ENCODE measurements around the gene PCDH9. TPM values are rescaled to one million over a fixed set of nuclear protein-coding genes. Genes with fewer than 3 reads are reported as not detected.
A peak's percentile ranks its signal among the peaks of the same experiment; 100 is the strongest.

The PCDH9 gene
- polyA plus RNA-seq, 1 of the 3 experiments (the other 2 are of a cell fraction): 1.3 TPM

DNA sequence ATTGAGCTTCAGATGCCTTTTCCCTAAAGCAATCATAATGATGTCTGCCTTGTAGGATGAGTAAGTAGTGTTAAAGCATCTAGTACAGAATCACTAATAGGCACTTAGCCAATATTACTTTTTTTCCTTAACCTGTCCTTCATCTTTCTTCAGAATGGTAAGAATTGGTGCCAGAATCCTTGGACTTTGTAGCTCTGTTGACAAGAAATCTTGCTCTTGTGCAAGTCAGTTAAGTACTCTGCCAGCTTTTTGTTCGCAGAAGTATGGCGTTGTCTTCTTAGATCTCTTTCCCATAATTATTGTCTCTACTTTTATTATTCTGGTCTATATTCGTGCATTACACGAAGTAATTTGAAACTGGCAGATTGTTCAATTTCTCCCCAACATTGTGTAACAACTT is 554.5 kb downstream of the PCDH9 start:
- Histone ChIP-seq H3K27ac (ENCODE audit: low read depth in 2 of 2, low read length in 1 of 2) (no peak overlapping the region), H3K4me1 (ENCODE audit: control insufficient read depth in 1 of 2, insufficient read depth in 2 of 2, low read depth in 1 of 2, low read length in 1 of 2) (no peaks in the 10 kb centered on the region; a peak in 1 of 4 replicates), H3K79me2 (ENCODE audit: insufficient read depth) (no peaks in the 10 kb centered on the region), H4K20me1 (ENCODE audit: insufficient read depth) (no peaks in the 10 kb centered on the region), H3K27me3 (ENCODE audit: insufficient read depth) (no peaks in the 10 kb centered on the region), H3K9me3 (no peaks in the 10 kb centered on the region), H3K4me2 (no peak overlapping the region), H3K4me3 (ENCODE audit: low read depth in 2 of 2, low read length in 1 of 2) (no peak overlapping the region), H3K9ac (no peak overlapping the region), H3K9me2 (no peaks in the 10 kb centered on the region), H3F3A (replicated peaks; ENCODE audit: insufficient read depth) (no peaks in the 10 kb centered on the region), H3K36me3 (replicated peaks in 1 of 2; ENCODE audit: control insufficient read depth in 1 of 2, insufficient read depth in 2 of 2, low read length in 1 of 2) (no peaks in the 10 kb centered on the region), H2AFZ (ENCODE audit: low read depth) (no peak overlapping the region)
- POLR2A ChIA-PET: no interaction called here
- DNase-seq: no peak
- no peak for TF ChIP-seq MXI1 (IDR thresholded peaks at IDR 0.05; ENCODE audit: low read depth, low read length)
- TF ChIP-seq, protein P1, sequence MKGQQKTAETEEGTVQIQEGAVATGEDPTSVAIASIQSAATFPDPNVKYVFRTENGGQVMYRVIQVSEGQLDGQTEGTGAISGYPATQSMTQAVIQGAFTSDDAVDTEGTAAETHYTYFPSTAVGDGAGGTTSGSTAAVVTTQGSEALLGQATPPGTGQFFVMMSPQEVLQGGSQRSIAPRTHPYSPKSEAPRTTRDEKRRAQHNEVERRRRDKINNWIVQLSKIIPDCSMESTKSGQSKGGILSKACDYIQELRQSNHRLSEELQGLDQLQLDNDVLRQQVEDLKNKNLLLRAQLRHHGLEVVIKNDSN (IDR thresholded peaks at IDR 0.05; ENCODE audit: borderline replicate concordance, low read depth): no peak
- TF ChIP-seq TCF12 (IDR thresholded peaks at IDR 0.05): no peak
- no peak for TF ChIP-seq CHD2 (IDR thresholded peaks at IDR 0.05; ENCODE audit: low read length, partially characterized antibody)
- TF ChIP-seq RAD21 (IDR thresholded peaks at IDR 0.05; ENCODE audit: low read length): no peak
- TF ChIP-seq SIN3A (IDR thresholded peaks at IDR 0.05; ENCODE audit: borderline replicate concordance, low read depth, low read length): no peak
- CTCF ChIA-PET: interaction anchor here (0.9 to 1.0 kb wide), 2 partner anchors 13 to 57 kb away, joined by 3 read pairs; no protein-coding TSS in a partner anchor
- 93% methylated on average over 4 of the region's 4 CpGs for WGBS (ENCODE audit: low lambda C conversion rate)

DNA sequence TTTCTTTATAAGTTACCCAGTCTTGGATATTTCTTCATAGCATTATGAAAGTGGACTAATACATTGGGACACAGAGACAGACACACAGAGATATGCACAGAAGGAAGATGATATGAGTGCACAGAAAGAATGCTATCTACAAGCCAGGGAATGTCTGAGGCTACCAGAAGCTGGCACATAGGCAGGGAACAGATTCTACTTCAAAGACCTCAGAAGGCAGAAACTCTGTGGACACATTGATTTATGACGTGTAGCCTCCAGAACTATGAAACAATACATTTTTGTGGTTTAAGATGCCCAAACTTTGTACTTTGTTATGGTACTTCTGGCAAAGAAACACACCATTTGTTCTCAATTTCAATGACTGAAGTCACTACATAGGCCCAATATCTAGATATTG is 556.7 kb downstream of the PCDH9 start:
- Histone ChIP-seq H3K9me2 (no peaks in the 10 kb centered on the region), H4K20me1 (ENCODE audit: insufficient read depth) (no peaks in the 10 kb centered on the region), H2AFZ (ENCODE audit: low read depth) (no peak overlapping the region), H3K4me1 (ENCODE audit: control insufficient read depth in 1 of 2, insufficient read depth in 2 of 2, low read depth in 1 of 2, low read length in 1 of 2) (no peaks in the 10 kb centered on the region; a peak in 1 of 4 replicates), H3F3A (replicated peaks; ENCODE audit: insufficient read depth) (no peaks in the 10 kb centered on the region), H3K4me2 (no peak overlapping the region), H3K36me3 (replicated peaks in 1 of 2; ENCODE audit: control insufficient read depth in 1 of 2, insufficient read depth in 2 of 2, low read length in 1 of 2) (no peaks in the 10 kb centered on the region), H3K79me2 (ENCODE audit: insufficient read depth) (no peaks in the 10 kb centered on the region), H3K9me3 (no peaks in the 10 kb centered on the region), H3K27ac (ENCODE audit: low read depth in 2 of 2, low read length in 1 of 2) (peak overlapping the region in 1 of 2 experiments; percentile 37; a peak in 3 of 4 replicates), H3K9ac (no peak overlapping the region), H3K4me3 (ENCODE audit: low read depth in 2 of 2, low read length in 1 of 2) (no peak overlapping the region), H3K27me3 (ENCODE audit: insufficient read depth) (no peaks in the 10 kb centered on the region)
- no peak for DNase-seq
- POLR2A ChIA-PET: no interaction called here
- WGBS (ENCODE audit: low lambda C conversion rate): 13% methylated on average over 1 of the region's 1 CpG
- CTCF ChIA-PET: no interaction called here
- TF ChIP-seq NFIC (IDR thresholded peaks at IDR 0.05; ENCODE audit: borderline replicate concordance) (peak; percentile 97), JUND (IDR thresholded peaks at IDR 0.05) (peak; percentile 79), FOXJ3 (CRISPR knock-in tag; IDR thresholded peaks at IDR 0.05) (no peak), FOSL2 (IDR thresholded peaks at IDR 0.05; ENCODE audit: borderline replicate concordance, low read depth) (peak; percentile 51), GABPA (IDR thresholded peaks at IDR 0.05; ENCODE audit: low read depth) (no peak), RXRA (IDR thresholded peaks at IDR 0.05; ENCODE audit: borderline replicate concordance, low read depth) (peak; percentile 59; the same call in 1 of the 2 replicates), SMC3 (IDR thresholded peaks at IDR 0.05; ENCODE audit: low read depth, low read length) (no peak), TAF1 (IDR thresholded peaks at IDR 0.05; ENCODE audit: borderline replicate concordance, low read depth, low read length) (no peak), YY1 (IDR thresholded peaks at IDR 0.05; ENCODE audit: low read depth) (no peak), NRF1 (IDR thresholded peaks at IDR 0.05; ENCODE audit: low read depth, low read length) (no peak), GATA2 (CRISPR knock-in tag; IDR thresholded peaks at IDR 0.05) (no peak), RAD21 (IDR thresholded peaks at IDR 0.05; ENCODE audit: low read length) (no peak), SIN3A (IDR thresholded peaks at IDR 0.05; ENCODE audit: borderline replicate concordance, low read depth, low read length) (no peak), ELF1 (IDR thresholded peaks at IDR 0.05) (no peak), TEAD4 (IDR thresholded peaks at IDR 0.05; ENCODE audit: borderline replicate concordance, insufficient read depth) (peak; percentile 90), EZH2phosphoT487 (IDR thresholded peaks at IDR 0.05; ENCODE audit: borderline replicate concordance, low read depth) (no peak), FOXM1 (IDR thresholded peaks at IDR 0.05; ENCODE audit: low read depth) (peak; percentile 17; the same call in 1 of the 2 replicates), MXI1 (IDR thresholded peaks at IDR 0.05; ENCODE audit: low read depth, low read length) (no peak)
- TF ChIP-seq, protein P2, sequence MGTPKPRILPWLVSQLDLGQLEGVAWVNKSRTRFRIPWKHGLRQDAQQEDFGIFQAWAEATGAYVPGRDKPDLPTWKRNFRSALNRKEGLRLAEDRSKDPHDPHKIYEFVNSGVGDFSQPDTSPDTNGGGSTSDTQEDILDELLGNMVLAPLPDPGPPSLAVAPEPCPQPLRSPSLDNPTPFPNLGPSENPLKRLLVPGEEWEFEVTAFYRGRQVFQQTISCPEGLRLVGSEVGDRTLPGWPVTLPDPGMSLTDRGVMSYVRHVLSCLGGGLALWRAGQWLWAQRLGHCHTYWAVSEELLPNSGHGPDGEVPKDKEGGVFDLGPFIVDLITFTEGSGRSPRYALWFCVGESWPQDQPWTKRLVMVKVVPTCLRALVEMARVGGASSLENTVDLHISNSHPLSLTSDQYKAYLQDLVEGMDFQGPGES (IDR thresholded peaks at IDR 0.05; ENCODE audit: low read depth, low read length): no peak
- TF ChIP-seq, protein P3, sequence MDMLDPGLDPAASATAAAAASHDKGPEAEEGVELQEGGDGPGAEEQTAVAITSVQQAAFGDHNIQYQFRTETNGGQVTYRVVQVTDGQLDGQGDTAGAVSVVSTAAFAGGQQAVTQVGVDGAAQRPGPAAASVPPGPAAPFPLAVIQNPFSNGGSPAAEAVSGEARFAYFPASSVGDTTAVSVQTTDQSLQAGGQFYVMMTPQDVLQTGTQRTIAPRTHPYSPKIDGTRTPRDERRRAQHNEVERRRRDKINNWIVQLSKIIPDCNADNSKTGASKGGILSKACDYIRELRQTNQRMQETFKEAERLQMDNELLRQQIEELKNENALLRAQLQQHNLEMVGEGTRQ (IDR thresholded peaks at IDR 0.05; ENCODE audit: borderline replicate concordance, low read depth, low read length): no peak
- TF ChIP-seq, protein P4, sequence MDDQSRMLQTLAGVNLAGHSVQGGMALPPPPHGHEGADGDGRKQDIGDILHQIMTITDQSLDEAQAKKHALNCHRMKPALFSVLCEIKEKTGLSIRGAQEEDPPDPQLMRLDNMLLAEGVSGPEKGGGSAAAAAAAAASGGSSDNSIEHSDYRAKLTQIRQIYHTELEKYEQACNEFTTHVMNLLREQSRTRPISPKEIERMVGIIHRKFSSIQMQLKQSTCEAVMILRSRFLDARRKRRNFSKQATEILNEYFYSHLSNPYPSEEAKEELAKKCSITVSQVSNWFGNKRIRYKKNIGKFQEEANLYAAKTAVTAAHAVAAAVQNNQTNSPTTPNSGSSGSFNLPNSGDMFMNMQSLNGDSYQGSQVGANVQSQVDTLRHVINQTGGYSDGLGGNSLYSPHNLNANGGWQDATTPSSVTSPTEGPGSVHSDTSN (IDR thresholded peaks at IDR 0.05): peak; percentile 94
- TF ChIP-seq, protein P5, sequence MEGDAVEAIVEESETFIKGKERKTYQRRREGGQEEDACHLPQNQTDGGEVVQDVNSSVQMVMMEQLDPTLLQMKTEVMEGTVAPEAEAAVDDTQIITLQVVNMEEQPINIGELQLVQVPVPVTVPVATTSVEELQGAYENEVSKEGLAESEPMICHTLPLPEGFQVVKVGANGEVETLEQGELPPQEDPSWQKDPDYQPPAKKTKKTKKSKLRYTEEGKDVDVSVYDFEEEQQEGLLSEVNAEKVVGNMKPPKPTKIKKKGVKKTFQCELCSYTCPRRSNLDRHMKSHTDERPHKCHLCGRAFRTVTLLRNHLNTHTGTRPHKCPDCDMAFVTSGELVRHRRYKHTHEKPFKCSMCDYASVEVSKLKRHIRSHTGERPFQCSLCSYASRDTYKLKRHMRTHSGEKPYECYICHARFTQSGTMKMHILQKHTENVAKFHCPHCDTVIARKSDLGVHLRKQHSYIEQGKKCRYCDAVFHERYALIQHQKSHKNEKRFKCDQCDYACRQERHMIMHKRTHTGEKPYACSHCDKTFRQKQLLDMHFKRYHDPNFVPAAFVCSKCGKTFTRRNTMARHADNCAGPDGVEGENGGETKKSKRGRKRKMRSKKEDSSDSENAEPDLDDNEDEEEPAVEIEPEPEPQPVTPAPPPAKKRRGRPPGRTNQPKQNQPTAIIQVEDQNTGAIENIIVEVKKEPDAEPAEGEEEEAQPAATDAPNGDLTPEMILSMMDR (IDR thresholded peaks at IDR 0.05): no peak

Data from SK-N-SH (cell line).